HepG2 (cell line): ENCODE measurements around the gene RNF113A. TPM values are rescaled to one million over a fixed set of nuclear protein-coding genes. Genes with fewer than 3 reads are reported as not detected.

Experiments
- FLYWCH1 ChIP-seq: sonication (generic); formaldehyde crosslinking; IDR thresholded peaks from 2 replicates; pipeline ENCODE4 v1.8.1; 2023; ENCODE audit warnings: mild to moderate bottlenecking, missing genetic modification reagents
- HDAC1 ChIP-seq: sonication (generic); formaldehyde crosslinking; IDR thresholded peaks from 2 replicates; pipeline ENCODE4 v1.5.1; 2020; ENCODE audit warnings: mild to moderate bottlenecking, missing genetic modification reagents
- HIVEP1 ChIP-seq: sonication (generic); formaldehyde crosslinking; IDR thresholded peaks from 2 replicates; pipeline ENCODE4 v1.4.0; 2020; ENCODE audit warnings: mild to moderate bottlenecking, missing genetic modification reagents
- RORA ChIP-seq: sonication (generic); formaldehyde crosslinking; IDR thresholded peaks from 2 replicates; pipeline ENCODE4 v1.5.0; 2020; ENCODE audit warnings: mild to moderate bottlenecking, missing genetic modification reagents, moderate library complexity
- ZBTB21 ChIP-seq: sonication (generic); formaldehyde crosslinking; IDR thresholded peaks from 2 replicates; pipeline ENCODE4 v1.4.0; 2020; ENCODE audit warnings: missing genetic modification reagents
- ZFP1 ChIP-seq: IDR thresholded peaks from 2 replicates; pipeline ENCODE4 v1.6.1; 2016
- ZNF335 ChIP-seq: sonication (generic); formaldehyde crosslinking; IDR thresholded peaks from 2 replicates; pipeline ENCODE4 v1.4.0; 2020; ENCODE audit warnings: missing genetic modification reagents
- ZNF549 ChIP-seq: sonication (generic); formaldehyde crosslinking; IDR thresholded peaks from 2 replicates; pipeline ENCODE4 v1.5.0; 2020; ENCODE audit warnings: missing genetic modification reagents
- ZNF563 ChIP-seq: sonication (generic); formaldehyde crosslinking; IDR thresholded peaks from 2 replicates; pipeline ENCODE4 v1.8.0; 2022; ENCODE audit warnings: mild to moderate bottlenecking, moderate library complexity, missing genetic modification reagents
- ZNF577 ChIP-seq: sonication (generic); formaldehyde crosslinking; IDR thresholded peaks from 2 replicates; pipeline ENCODE4 v1.4.0; 2020; ENCODE audit warnings: mild to moderate bottlenecking, low read depth, missing genetic modification reagents, borderline replicate concordance
- ZNF687 ChIP-seq: sonication (generic); formaldehyde crosslinking; IDR thresholded peaks from 2 replicates; pipeline ENCODE4 v1.5.1; 2020; ENCODE audit warnings: mild to moderate bottlenecking, missing genetic modification reagents, moderate library complexity
- ZSCAN29 ChIP-seq: sonication (generic); formaldehyde crosslinking; conservative IDR thresholded peaks from 2 replicates; pipeline ENCODE4 v1.4.0; 2020; ENCODE audit warnings: mild to moderate bottlenecking, missing genetic modification reagents
- polyA plus RNA-seq, 8 experiments: library from polyadenylated mRNA; depleted of rRNA in 3 of 8; stranded (reverse) in 7 of 8; unstranded in 1 of 8; fragments of >200 nt; fragmentation: Illumina TruSeq in 4 of 8; extraction: Trizol in 4 of 8; gene quantifications; 2 replicates each; pipeline versions ENCODE4 v1.2.1 to v1.2.3, GENCODE V29; 2011 to 2016; ENCODE audit warnings: low read depth in 4 of 8, missing spikeins in 1 of 8, mixed read lengths in 1 of 8; ENCODE audit not compliant: insufficient read depth in 1 of 8
- total RNA-seq, 5 experiments: library from RNA; depleted of rRNA; stranded (reverse); fragments of >200 nt; fragmentation: Illumina TruSeq; extraction: Trizol; gene quantifications; 2 replicates each; pipeline ENCODE4 v1.2.3, GENCODE V29; 2016; ENCODE audit warnings: low read depth in 1 of 5
- TF ChIP-seq, protein P1 (sequence below): sonication (generic); formaldehyde crosslinking; IDR thresholded peaks from 2 replicates; pipeline ENCODE4 v1.4.0; 2020; ENCODE audit warnings: missing genetic modification reagents
- TF ChIP-seq, protein P2 (sequence below): sonication (generic); formaldehyde crosslinking; IDR thresholded peaks from 2 replicates; pipeline ENCODE4 v1.5.1; 2020; ENCODE audit warnings: missing genetic modification reagents, mild to moderate bottlenecking, borderline replicate concordance
- TF ChIP-seq, protein P3 (sequence below): fragments of 450-650 bp; IDR thresholded peaks from 2 replicates; pipeline ENCODE4 v1.6.1; 2016
- TF ChIP-seq, protein P4 (sequence below): sonication (generic); formaldehyde crosslinking; IDR thresholded peaks from 2 replicates; pipeline ENCODE4 v1.8.0; 2022; ENCODE audit warnings: missing genetic modification reagents, low read depth, mild to moderate bottlenecking, borderline replicate concordance
- TF ChIP-seq, protein P5 (sequence below): sonication (generic); formaldehyde crosslinking; IDR thresholded peaks from 2 replicates; pipeline ENCODE4 v1.4.0; 2020; ENCODE audit warnings: missing genetic modification reagents

The RNF113A gene
- total and polyA plus RNA-seq, 2 of the 13 experiments (the other 11 are each of a cell fraction or from before 2014, with no cell fraction given), result 14.0 to 15.4 TPM

DNA sequence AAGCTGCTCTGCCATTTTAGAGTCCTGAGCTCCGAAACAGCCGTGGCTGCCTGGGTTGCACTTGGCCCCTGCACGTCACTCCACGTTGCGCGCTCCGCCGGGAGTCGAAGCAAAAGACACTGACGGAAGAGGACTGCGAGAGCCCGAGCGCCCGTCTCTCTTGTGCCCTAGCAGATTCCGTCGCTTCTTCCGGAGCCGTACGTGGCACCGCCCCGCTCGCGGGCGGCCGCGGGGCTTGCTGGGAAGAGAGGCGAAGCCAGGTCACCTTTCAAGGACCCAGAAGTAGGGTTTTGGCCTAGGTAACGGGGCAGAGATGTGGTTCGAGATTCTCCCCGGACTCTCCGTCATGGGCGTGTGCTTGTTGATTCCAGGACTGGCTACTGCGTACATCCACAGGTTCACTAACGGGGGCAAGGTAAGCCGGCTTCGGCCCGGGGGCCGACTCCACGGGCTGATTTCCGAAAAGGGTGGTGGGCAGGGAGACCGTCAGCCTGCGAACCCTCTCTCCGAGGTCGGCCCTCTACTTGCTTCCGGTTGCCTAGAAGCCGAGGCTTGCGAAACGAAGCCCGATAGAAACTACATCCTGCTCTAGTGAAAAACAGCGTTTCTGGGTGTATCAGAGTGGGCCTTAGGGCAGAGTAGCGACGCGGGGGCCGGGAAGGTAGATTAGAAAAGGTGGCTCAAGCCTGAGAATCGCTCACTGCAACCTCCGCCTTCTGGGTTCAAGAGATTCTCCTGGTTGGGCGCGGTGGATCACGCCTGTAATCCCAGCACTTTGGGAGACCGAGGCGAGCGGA lies at the start of gene RNF113A, which contains the start of gene NDUFA1 (continued):
- TF ChIP-seq, protein P1, sequence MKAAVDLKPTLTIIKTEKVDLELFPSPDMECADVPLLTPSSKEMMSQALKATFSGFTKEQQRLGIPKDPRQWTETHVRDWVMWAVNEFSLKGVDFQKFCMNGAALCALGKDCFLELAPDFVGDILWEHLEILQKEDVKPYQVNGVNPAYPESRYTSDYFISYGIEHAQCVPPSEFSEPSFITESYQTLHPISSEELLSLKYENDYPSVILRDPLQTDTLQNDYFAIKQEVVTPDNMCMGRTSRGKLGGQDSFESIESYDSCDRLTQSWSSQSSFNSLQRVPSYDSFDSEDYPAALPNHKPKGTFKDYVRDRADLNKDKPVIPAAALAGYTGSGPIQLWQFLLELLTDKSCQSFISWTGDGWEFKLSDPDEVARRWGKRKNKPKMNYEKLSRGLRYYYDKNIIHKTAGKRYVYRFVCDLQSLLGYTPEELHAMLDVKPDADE (CRISPR knock-in tag), result peak; percentile 69; the same call in 1 of the 2 replicates
- TF ChIP-seq ZNF335 (CRISPR knock-in tag) (0 out of 2 replicates have a peak, but pooled peaks have one; percentile 21), RORA (CRISPR knock-in tag) (no peak), ZNF577 (CRISPR knock-in tag) (no peak), FLYWCH1 (CRISPR knock-in tag) (no peak), ZSCAN29 (CRISPR knock-in tag) (no peak), HIVEP1 (CRISPR knock-in tag) (no peak), ZNF687 (peak; percentile 90), ZBTB21 (CRISPR knock-in tag) (0 out of 2 replicates have a peak, but pooled peaks have one; percentile 37), ZNF563 (CRISPR knock-in tag) (no peak), ZNF549 (no peak), HDAC1 (CRISPR knock-in tag) (peak; percentile 77; the same call in 1 of the 2 replicates), ZFP1 (CRISPR knock-in tag) (no peak)
- TF ChIP-seq, protein P2, sequence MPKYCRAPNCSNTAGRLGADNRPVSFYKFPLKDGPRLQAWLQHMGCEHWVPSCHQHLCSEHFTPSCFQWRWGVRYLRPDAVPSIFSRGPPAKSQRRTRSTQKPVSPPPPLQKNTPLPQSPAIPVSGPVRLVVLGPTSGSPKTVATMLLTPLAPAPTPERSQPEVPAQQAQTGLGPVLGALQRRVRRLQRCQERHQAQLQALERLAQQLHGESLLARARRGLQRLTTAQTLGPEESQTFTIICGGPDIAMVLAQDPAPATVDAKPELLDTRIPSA (CRISPR knock-in tag), result no peak
- TF ChIP-seq, protein P3, sequence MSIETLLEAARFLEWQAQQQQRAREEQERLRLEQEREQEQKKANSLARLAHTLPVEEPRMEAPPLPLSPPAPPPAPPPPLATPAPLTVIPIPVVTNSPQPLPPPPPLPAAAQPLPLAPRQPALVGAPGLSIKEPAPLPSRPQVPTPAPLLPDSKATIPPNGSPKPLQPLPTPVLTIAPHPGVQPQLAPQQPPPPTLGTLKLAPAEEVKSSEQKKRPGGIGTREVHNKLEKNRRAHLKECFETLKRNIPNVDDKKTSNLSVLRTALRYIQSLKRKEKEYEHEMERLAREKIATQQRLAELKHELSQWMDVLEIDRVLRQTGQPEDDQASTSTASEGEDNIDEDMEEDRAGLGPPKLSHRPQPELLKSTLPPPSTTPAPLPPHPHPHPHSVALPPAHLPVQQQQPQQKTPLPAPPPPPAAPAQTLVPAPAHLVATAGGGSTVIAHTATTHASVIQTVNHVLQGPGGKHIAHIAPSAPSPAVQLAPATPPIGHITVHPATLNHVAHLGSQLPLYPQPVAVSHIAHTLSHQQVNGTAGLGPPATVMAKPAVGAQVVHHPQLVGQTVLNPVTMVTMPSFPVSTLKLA, result no peak
- TF ChIP-seq, protein P4, sequence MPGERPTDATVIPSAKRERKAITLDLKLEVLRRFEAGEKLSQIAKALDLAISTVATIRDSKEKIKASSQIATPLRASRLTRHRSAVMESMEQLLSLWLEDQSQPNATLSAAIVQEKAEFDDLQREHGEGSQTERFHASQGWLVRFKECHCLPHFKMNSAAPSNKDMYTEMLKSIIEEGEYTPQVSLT, result no peak
- TF ChIP-seq, protein P5, sequence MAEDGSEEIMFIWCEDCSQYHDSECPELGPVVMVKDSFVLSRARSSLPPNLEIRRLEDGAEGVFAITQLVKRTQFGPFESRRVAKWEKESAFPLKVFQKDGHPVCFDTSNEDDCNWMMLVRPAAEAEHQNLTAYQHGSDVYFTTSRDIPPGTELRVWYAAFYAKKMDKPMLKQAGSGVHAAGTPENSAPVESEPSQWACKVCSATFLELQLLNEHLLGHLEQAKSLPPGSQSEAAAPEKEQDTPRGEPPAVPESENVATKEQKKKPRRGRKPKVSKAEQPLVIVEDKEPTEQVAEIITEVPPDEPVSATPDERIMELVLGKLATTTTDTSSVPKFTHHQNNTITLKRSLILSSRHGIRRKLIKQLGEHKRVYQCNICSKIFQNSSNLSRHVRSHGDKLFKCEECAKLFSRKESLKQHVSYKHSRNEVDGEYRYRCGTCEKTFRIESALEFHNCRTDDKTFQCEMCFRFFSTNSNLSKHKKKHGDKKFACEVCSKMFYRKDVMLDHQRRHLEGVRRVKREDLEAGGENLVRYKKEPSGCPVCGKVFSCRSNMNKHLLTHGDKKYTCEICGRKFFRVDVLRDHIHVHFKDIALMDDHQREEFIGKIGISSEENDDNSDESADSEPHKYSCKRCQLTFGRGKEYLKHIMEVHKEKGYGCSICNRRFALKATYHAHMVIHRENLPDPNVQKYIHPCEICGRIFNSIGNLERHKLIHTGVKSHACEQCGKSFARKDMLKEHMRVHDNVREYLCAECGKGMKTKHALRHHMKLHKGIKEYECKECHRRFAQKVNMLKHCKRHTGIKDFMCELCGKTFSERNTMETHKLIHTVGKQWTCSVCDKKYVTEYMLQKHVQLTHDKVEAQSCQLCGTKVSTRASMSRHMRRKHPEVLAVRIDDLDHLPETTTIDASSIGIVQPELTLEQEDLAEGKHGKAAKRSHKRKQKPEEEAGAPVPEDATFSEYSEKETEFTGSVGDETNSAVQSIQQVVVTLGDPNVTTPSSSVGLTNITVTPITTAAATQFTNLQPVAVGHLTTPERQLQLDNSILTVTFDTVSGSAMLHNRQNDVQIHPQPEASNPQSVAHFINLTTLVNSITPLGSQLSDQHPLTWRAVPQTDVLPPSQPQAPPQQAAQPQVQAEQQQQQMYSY (CRISPR knock-in tag), result 0 out of 2 replicates have a peak, but pooled peaks have one; percentile 32
